HG02642 (cell line): Measurements from ENCODE around the gene SLC22A4.

Experiments
- ATAC-seq: cut with Tn5 transposase; IDR thresholded peaks from one replicate; pipeline ENCODE4 v1.9.1; 2021; ENCODE audit warnings: mild to moderate bottlenecking; ENCODE audit not compliant: unreplicated experiment, poor library complexity

Gene SLC22A4

DNA sequence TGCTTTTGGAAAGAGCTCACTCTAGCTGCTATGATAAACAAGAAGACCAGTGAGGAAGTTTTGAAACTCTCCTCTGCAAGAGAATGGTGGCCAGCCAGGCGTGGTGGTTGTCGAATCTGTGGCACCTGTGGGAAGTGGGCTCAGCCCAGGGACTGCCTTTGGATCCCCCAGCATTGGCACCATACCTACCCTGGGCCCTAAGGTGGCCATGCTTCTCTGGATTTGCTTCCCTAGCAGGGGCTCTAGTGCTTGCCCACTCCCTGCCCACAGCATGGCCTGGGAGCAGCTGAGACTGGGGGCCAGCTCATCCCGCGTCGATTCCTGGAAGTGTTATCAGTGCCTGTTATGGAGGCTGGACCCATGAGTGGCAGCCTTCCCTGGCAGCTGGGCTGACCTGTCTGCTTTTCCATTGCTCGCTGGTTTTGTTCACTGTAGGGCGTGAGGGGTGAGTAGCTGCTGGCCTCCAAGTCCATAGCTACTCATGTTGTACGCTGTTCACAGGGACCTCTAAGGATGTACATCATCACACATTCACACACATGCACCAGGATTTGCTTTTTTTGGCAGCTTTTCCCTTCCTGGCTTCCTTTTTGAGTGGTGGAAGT is 2.3 kb downstream of the SLC22A4 start:
- ATAC-seq = no peak

DNA sequence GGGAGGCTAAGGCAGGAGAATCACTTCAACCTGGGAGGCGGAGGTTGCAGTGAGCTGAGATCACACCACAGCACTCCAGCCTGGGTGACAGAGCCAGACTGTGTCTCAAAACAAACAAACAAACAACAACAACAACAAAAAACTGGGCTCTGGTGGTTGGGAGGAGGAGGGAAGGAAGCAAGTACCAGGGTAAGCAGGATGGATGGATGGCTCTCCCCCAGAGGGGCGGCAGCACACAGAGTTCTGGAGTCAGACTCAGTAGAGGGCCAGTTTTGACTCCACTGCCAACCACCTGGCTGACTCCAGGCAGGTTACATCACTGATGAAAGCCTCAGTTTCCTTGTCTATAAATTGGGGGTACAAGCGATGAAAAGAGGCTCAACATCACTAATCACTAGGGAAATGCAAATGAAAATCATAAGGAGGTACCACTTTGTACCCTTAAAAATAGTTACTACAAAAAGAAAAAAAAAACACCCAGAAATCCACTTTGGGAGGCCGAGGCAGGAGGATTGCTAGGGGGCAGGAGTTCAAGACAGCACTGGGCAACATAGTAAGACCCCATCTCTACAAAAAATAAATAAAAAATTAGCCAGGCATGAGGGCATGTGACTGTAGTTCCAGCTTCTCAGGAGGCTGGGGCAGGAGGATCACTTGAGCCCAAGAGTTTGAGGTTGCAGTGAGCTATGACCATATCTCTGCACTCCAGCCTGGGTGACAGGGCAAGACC is 3.2 kb downstream of the SLC22A4 start:
- ATAC-seq = no peak

DNA sequence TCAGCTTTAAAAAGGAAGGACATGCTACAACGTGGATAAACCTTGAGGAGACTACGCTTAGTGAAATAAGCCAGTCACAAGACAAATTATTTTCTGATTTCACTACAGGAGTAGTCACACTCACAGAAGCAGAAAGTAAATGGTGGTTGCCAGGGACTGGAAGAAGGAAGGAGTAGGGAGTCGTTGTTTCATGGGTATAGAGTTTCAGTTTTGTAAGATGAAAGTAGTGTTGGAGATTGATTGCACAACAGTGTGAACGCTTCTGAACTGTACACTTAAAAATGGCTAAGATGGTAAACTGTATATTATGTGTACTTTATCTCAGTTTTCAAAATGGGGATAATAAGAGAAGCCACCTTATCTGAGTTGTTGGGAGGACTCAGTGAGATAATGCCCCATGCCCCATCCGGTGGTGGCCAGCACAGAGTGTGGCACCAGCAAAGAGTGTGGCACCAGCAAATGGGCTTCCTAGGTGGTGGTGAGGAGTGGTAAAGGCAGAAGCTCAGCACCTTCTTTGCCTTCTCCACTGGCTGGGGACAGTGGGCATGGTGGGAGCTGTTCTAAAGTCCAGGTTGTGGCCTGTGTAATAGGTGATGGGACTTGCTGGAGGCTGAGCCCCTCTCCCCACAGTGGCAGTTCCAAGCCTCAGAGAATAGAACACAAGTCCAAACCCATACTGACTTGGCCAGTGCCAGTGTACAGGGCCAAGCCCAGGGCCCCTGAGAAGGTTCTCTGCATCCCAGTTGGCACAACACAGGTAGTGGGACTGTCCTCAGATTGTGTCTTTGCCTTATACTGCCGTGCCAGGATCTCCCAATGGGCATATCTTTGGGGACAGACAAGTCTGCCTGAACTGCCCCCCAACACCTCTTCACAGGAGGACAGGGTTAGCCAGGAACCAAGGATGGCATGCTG is 4.4 kb downstream of the SLC22A4 start:
- ATAC-seq = no peak

DNA sequence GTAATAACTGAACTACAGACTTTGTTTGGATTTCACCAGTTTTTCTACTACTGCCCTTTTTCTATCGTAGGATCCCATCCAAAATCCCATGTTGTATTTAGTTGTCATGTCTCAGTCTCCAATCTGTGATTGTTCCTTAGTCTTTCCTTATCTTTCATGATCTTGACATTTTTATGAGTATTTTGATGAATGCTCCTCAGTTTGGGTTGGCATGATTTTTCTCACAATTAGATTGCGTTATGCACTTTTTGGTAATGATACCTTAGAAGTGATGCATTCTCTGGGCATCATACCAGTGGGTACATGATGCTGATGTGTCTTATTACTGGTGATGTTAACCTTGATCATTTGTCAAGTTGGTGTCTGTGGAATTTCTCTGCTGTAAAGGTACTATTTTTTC is 5.7 kb downstream of the SLC22A4 start:
- ATAC-seq = no peak

DNA sequence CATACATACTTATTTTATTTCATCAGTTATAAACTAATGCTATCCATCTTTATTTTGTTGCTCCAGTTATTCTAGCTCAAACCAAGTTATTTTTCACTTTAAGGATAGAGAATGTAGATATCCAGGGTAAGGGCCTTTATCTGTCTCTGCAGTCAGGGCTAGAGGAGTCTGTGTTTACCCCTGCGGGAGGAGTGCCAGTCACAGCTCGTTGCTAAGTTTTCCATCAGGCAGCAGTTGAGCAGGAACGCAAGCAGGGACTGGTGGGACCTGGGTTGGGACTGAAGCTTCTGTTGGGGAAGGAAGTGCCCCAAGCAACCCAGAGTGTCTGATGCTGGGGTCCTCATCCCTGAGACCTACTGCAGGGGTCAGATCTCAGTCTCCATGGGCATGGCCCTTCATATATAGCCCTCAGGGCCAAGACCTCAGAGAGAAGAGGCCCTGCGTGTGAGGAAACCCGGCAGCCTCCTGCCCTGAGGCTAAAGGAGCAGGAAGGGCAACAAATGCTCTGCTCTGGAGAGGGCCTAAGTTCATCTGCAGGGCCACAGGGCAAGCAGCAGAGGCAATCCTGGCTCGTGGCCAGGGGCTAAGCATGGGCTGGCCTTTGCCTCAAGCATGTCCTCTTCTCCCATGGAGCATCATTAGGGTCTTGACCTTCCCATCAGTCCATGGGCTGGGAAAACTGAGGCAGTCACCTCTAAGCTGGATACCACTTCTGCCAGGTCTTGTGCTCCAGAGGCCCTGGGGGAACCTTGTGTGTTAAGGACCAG is 6.6 kb downstream of the SLC22A4 start:
- ATAC-seq = no peak

DNA sequence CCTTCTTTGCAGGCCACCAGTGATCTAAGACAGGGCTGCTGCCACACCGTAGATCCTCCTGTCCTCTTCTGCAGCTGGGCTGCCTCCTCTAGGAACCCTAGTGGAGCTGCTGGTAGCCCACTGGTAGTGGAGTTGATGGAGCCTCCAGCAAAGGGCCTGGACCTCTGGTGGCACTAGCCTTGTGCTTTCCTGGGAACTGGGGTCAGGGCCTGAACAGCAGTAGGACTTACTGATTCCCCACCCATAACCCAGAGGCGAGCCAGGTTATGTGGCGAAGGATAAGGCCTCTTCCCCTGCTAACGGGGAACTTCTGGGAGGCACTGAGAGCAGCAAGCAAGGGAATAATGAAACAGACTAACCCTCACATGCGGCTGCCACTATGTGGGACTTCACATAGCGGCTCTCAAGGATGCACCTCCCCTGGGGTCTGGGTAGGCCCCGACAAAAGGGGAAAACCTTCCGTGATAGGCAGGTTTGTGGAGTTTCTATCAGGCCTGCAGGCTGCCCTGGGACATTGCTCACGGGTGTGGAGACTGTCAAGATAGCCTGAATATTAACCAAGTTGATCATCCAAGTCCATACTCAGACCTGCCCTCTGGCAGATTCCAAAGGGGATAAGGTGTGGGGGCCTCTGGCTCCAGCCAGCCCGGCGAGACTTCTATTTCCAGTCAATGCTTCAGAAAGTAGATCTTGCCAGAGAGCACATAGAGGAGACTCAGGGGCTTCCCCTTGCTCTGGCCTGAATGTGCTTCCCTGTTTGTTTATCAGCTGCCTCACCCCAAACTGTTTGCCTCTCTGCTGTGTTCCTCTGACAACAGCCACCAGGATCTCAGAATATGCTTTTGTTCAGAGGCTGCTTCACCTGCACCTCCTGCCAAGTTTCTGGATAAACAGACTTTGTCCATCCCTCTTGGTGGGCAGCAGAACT is 7.4 kb downstream of the SLC22A4 start:
- no peak for ATAC-seq

DNA sequence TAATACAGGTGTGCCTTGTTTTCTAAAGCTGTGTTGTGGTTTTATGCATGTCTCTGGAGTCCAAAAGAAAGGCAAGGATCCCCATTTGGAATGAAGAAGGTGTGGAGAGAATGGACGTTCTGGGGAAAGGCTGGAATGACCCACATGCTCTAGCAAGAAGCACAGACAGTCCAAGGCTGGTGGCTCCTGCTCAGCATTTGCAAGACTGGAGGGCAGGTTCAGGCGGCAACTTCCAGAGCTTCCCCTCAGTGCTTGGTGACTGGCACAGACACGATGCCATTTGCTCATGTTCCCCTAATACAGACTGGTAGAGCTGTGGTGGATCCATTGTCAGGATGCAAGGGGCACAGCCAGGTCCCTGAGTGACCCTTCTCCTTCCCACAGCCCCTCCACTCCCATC is 8.2 kb downstream of the SLC22A4 start:
- no peak for ATAC-seq

DNA sequence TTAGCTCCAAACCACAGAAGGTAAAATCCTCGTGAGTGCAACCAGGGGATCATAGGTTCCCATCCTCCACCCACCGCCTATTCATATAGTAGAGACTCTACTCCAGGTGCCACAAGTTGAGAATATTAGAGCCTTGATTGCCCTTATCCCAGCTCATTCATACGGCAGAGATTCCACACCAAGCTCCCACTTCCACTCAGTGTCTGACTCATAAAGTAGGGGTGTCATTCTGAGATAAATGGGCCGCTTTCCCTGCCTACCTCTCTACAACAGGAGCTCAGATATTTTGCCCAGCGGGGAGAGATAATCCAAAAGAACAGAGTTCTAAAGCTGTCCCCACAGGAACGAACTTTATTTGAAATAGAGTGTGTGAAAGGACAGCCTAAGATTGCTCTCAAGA is 9.4 kb downstream of the SLC22A4 start:
- no peak for ATAC-seq

DNA sequence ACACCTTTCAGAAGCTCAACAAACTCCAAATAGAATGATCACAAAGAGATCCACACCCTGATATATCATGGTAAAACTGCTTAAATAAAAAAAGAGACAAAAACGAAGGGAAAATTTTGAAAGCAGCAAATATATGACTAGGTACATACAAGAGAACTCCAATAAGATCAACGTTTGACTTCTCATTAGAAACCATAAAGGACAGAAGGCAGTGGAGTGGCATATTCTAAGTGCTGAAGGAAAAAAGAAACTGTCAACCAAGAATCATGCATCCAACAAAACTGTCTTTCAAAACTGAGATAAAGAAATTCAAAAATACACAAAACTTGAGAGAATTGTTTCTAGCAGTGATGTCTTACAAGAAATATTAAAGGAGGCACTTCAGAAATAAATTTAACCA is 11.2 kb downstream of the SLC22A4 start:
- ATAC-seq = no peak

DNA sequence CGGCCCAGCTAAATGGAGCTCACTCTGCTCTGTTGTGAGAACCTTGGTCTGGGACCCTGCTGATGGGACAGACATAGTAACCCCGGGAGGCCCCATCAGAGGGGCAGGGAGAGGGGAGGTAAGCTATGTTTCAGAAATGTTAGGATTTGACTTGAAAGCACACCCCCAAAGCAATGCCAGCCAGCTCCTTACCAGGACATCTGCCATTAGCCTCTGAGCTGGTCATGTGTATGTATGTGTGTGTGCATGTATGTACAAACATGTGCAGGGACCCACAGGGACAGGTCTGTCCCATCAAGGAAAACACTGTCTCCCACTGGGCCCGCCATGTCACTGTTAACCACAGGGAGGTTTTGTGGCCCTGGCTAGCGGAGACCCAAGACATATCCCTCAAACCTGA is 14.5 kb downstream of the SLC22A4 start:
- no peak for ATAC-seq

DNA sequence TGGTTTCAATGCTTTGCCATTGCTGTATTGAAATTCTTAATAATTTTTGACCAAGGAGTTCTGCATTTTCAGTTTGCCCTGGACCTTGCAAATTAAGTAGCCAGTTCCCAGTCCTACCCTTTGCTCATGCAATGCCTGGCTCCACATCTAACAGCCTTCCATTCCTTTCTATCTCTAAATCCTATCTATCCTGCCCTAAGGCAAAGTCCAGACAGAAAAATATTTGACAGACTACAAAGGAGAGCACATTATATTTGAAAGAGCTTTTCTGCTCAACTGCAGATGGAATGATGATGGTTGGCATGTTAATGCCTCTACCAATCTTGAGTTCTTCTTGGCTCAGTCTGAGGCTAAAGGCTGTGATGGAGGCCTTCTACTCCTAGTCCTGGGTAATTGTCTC is 15.5 kb downstream of the SLC22A4 start:
- no peak for ATAC-seq

DNA sequence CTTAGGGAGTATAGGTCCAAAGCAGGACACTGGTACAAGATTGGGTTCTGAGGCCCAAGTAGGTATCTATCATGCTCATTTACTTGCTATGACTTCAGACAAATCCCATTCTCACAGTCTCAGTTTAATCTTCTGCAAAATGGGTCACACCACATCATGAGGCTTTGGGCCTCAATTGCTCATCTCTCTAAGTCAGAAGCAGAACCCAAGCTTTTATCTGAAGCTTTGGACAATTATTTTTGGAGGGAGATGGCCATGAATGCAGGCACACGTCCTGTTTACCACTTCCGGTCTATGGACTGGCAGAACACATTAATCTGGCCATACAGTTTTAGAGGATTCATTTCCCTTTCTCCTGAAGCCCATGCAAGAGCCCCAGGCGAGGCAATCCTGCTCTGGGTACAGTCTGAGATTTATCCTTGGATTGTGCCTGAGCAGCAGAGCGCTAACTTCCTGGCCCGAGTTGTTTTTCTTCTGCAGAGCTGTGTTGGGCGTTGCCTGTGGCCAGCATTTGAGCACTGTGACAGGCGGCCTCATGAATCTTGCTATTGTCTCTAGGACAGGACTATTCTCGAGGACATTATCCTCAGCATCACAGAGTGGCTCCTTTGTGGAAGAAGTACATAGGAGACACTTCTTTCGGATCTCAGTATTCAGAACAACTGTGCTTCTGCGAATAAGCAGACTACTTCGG is 16.1 kb downstream of the SLC22A4 start:
- ATAC-seq = no peak

DNA sequence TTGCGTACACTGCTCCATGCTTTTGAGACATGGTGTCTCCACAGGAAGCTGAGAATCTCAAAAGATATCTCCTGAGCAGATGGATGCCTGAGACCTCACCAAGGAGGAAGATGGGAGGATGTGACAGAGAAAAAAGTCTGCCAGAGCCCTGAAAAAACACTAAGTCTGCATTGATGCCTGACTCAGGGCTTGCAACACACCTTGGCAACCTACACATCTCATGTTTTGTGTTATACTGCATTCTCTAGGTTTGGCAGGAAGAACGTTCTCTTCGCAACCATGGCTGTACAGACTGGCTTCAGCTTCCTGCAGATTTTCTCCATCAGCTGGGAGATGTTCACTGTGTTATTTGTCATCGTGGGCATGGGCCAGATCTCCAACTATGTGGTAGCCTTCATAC is 19.2 kb downstream of the SLC22A4 start:
- no peak for ATAC-seq

DNA sequence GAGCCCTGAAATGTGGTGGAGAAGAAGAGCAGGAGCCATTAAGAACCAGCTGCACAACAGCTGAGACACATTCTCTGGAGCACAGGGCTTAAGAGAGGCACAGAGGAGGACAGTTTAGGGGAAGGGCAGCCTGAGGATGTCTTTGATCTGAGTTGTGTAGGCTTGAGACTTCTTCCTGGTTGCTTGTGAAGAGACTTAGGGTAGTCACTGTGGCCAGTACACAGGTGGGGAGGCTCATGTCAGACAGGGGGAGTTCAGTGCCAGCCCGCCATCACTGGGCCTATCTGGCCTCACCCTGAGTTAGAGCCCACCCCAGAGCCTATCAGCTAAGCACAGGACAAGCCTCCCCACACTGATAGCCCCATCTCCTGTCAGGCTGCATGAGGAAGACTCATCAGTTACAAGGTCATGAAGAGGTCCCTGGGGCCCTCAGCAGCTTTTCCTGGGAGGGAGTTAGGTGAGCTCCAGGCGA is 19.8 kb downstream of the SLC22A4 start:
- ATAC-seq = no peak

DNA sequence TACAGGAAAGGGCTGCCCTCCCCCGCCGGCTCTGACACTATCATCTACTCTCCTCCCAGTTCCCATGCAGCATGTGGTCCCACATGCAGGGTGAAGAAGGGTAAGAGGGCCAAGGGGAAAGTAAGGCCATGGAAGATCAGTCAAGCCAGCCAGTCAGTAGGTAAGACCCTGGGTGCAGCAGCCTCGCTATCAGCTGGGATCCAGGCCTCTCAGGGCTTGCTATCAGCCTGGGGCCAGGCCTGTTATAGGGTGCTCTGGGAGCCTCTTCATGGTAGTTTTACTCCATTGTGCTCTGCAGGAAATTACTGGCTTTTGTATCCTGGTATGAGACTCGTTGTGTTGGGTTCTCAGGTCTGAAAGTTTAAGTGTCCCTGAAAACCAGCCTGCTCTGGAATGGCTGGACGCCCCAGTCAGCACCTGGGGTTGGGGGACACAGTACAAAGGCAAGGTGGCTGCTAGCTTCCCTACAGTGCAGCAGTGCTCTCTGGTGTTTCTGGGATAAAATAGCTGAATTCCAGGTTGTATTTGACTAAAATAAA is 21.4 kb downstream of the SLC22A4 start:
- no peak for ATAC-seq

DNA sequence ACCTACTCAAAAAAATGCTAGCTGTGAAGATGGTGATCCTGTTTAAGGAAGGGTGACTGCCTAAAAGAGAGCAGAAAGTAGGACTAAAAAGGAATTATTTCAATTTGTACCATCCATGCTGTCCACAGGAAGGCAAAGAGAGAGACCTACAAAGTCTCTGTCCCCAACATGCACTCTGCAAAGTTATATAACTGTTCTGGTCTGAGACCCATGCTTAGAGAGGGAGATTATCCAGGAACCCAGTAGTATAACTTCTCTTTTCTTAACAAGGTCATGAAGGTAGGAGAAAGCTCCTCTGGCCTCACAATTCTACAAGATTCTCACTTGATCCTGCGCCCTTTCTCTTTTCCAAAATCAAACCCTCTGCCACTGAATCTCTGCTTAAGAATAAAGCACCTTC is 25.8 kb downstream of the SLC22A4 start:
- no peak for ATAC-seq

DNA sequence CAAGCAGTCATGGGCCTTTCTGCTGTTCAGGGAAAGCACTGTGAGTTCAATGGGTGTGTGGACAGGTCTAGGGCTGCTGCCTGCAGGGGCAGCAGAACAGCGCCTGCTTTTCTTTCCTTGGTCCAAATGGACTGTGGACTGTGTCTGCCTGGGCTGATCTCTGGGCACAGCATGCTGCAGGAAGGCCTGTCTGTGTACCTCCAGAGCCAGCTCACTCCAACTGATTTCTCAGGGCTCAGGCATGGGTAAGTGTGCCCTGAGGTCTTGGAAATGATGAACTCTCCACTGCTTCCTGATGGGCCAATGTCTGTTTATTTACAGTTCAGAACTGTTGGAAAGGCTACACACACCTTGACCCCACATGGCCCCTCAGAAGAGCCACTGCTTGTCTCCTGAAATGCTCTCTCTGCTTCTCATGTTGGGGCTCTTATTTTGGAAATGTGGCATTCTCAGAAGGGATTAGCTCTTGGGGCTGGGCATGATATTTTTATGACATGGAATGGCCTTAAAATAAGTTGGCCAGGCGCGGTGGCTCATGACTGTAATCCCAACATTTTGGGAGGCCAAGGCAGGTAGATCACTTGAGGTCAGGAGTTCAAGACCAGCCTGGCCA is 27.0 kb downstream of the SLC22A4 start:
- no peak for ATAC-seq

DNA sequence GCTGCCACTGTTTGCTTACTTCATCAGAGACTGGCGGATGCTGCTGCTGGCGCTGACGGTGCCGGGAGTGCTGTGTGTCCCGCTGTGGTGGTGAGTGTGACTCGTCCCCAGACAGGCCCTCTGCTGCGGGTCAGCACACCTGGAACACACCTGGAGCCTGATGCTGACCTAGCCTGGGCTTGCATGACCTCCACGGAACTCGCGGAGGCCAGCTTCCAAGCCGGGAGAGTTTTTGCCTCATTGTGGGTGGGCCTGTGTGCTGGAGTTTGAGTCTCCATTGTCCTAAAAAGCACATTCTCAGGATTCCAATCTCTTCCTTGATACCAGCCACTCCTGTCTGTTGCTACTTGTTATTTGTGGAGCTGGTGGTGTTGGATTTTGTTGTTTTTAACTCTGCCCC is 28.1 kb downstream of the SLC22A4 start:
- no peak for ATAC-seq
